ENCODE results near the gene KDM2A. TPM values are rescaled to one million over a fixed set of nuclear protein-coding genes. Genes with fewer than 3 reads are reported as not detected.
A peak's percentile ranks its signal among the peaks of the same experiment; 100 is the strongest.
"Not testable (repeated sequence)": the region's sequence is repeated elsewhere in the genome, so short reads cannot be mapped to it uniquely, and the experiment has no call there.

Gene KDM2A
- total RNA-seq, 4 donors from 2014 or later, result 44.9 to 69.5 (median 51.4) TPM

GRCh38 chr11:67119585-67120391 is 725 bp downstream of the KDM2A start:
- no peak for DNase-seq (ENCODE audit: extremely low spot score)

GRCh38 chr11:67120456-67120855 is 1.4 kb downstream of the KDM2A start:
- Histone ChIP-seq H3K27ac (replicated peaks in 1 of 4) (peak overlapping the region; percentile 99), H3K4me3 (peak overlapping the region; percentile 94 to 100 (median 98)), H3K9me3 (no peaks in the 10 kb centered on the region), H3K36me3 (no peaks in the 10 kb centered on the region), H3K27me3 (no peaks in the 10 kb centered on the region), H3K4me1 (peaks cover 27 to 66% (median 54%) of the 10 kb centered on the region in 4 donors)
- DNase-seq (ENCODE audit: extremely low spot score), result no peak
- 0% methylated on average over 12 of the region's 12 CpGs for WGBS
- TF ChIP-seq EP300 (IDR thresholded peaks at IDR 0.05), result no peak
- no peak for TF ChIP-seq POLR2A (IDR thresholded peaks at IDR 0.05; ENCODE audit: low read depth)
- no peak for TF ChIP-seq CTCF (IDR thresholded peaks at IDR 0.05)
- no peak for TF ChIP-seq POLR2AphosphoS5 (IDR thresholded peaks at IDR 0.05)
- intact Hi-C loops (cut with DNase I), result no loop called here

More at GRCh38 chr11:67119585-67120391, 725 bp downstream of the KDM2A start:
- TF ChIP-seq POLR2A (IDR thresholded peaks at IDR 0.05; ENCODE audit: low read depth), result no peak
- no peak for TF ChIP-seq CTCF (IDR thresholded peaks at IDR 0.05)
- TF ChIP-seq POLR2AphosphoS5 (IDR thresholded peaks at IDR 0.05), result no peak
- TF ChIP-seq EP300 (IDR thresholded peaks at IDR 0.05), result no peak
- WGBS, result 0% methylated on average over 25 of the region's 61 CpGs
- Histone ChIP-seq H3K27ac (replicated peaks in 1 of 4) (peak overlapping the region; percentile 99), H3K4me3 (peak overlapping the region; percentile 94 to 100 (median 98)), H3K36me3 (no peaks in the 10 kb centered on the region), H3K4me1 (peaks cover 27 to 59% (median 47%) of the 10 kb centered on the region in 4 donors), H3K9me3 (no peaks in the 10 kb centered on the region), H3K27me3 (no peaks in the 10 kb centered on the region)
- intact Hi-C loops (cut with DNase I), result loop anchor here (5.0 kb wide), 1 partner anchor 123 kb away; no protein-coding TSS in a partner anchor

- Histone ChIP-seq H3K36me3 (peaks cover 0 to 5% (median under 1%) of the 10 kb centered on the region in 4 donors), H3K4me3 (peak overlapping the region; percentile 94 to 100 (median 98)), H3K27me3 (no peaks in the 10 kb centered on the region), H3K9me3 (no peaks in the 10 kb centered on the region), H3K4me1 (peaks cover 27 to 71% (median 57%) of the 10 kb centered on the region in 4 donors), H3K27ac (replicated peaks in 1 of 4) (peak overlapping the region; percentile 99)
- 8% methylated on average over 9 of the region's 9 CpGs for WGBS
- intact Hi-C loops (cut with DNase I), result no loop called here
- DNase-seq (ENCODE audit: extremely low spot score), result no peak
- no peak for TF ChIP-seq EP300 (IDR thresholded peaks at IDR 0.05)
- TF ChIP-seq POLR2AphosphoS5 (IDR thresholded peaks at IDR 0.05), result peak; percentile 31 to 39
Observed at GRCh38 chr11:67120881-67121710, 2.0 kb downstream of the KDM2A start.

- DNase-seq (ENCODE audit: extremely low spot score), result not testable (repeated sequence)
Observed at GRCh38 chr11:67123801-67124200, 4.7 kb downstream of the KDM2A start.

GRCh38 chr11:67126243-67126642 is 7.2 kb downstream of the KDM2A start:
- H3K27me3 ChIP-seq; H3K9me3 ChIP-seq; DNase-seq (ENCODE audit: extremely low spot score); H3K27ac ChIP-seq (replicated peaks in 1 of 4); H3K4me3 ChIP-seq; intact Hi-C loops (cut with DNase I): not testable (repeated sequence)
- Histone ChIP-seq H3K36me3 (peaks cover 0 to 34% (median 20%) of the 10 kb centered on the region in 4 donors), H3K4me1 (peaks cover 22 to 83% (median 79%) of the 10 kb centered on the region in 4 donors)
- 100% methylated on average over 7 of the region's 8 CpGs for WGBS

More at GRCh38 chr11:67123801-67124200, 4.7 kb downstream of the KDM2A start:
- H3K9me3 ChIP-seq; H3K4me3 ChIP-seq; H3K27me3 ChIP-seq; intact Hi-C loops (cut with DNase I): not testable (repeated sequence)
- 81% methylated on average over 5 of the region's 5 CpGs for WGBS
- peaks cover 0 to 16% (median 9%) of the 10 kb centered on the region in 4 donors for H3K36me3 ChIP-seq
- H3K27ac ChIP-seq (replicated peaks in 1 of 4), result peak overlapping the region in 3 of 4 donors; percentile 7 to 32 (median 12)
- peaks cover 23 to 77% (median 68%) of the 10 kb centered on the region in 4 donors for H3K4me1 ChIP-seq

GRCh38 chr11:67126986-67127385 is 7.9 kb downstream of the KDM2A start:
- Histone ChIP-seq H3K27ac (replicated peaks in 1 of 4) (no peak overlapping the region), H3K4me1 (peaks cover 15 to 81% (median 75%) of the 10 kb centered on the region in 4 donors), H3K4me3 (no peak overlapping the region), H3K27me3 (no peaks in the 10 kb centered on the region), H3K36me3 (peaks cover 0 to 40% (median 25%) of the 10 kb centered on the region in 4 donors), H3K9me3 (no peaks in the 10 kb centered on the region)
- intact Hi-C loops (cut with DNase I), result no loop called here
- no peak for DNase-seq (ENCODE audit: extremely low spot score)
- TF ChIP-seq POLR2A (IDR thresholded peaks at IDR 0.05; ENCODE audit: low read depth), result no peak
- TF ChIP-seq POLR2AphosphoS5 (IDR thresholded peaks at IDR 0.05), result no peak
- no peak for TF ChIP-seq CTCF (IDR thresholded peaks at IDR 0.05)
- no peak for TF ChIP-seq EP300 (IDR thresholded peaks at IDR 0.05)
- WGBS, result 80% methylated on average over 4 of the region's 4 CpGs

- H3K27me3 ChIP-seq; H3K9me3 ChIP-seq; H3K4me3 ChIP-seq; DNase-seq (ENCODE audit: extremely low spot score); H3K27ac ChIP-seq (replicated peaks in 1 of 4); intact Hi-C loops (cut with DNase I): not testable (repeated sequence)
- WGBS, result 87% methylated on average over 6 of the region's 10 CpGs
- Histone ChIP-seq H3K36me3 (peaks cover 13 to 77% (median 62%) of the 10 kb centered on the region in 4 donors), H3K4me1 (peaks cover 0 to 49% (median 42%) of the 10 kb centered on the region in 4 donors)
Observed at GRCh38 chr11:67130861-67131260, 11.8 kb downstream of the KDM2A start.
